GM12874 (cell line): ENCODE measurements around the gene SLC6A12.

Experiments used
- TF ChIP-seq, protein P1 (sequence below): IDR thresholded peaks from 2 replicates; pipeline ENCODE4 v1.5.1; 2011; ENCODE audit warnings: low read depth, mild to moderate bottlenecking, control low read depth, low read length, moderate library complexity; ENCODE audit not compliant: insufficient read depth

SLC6A12 gene

DNA sequence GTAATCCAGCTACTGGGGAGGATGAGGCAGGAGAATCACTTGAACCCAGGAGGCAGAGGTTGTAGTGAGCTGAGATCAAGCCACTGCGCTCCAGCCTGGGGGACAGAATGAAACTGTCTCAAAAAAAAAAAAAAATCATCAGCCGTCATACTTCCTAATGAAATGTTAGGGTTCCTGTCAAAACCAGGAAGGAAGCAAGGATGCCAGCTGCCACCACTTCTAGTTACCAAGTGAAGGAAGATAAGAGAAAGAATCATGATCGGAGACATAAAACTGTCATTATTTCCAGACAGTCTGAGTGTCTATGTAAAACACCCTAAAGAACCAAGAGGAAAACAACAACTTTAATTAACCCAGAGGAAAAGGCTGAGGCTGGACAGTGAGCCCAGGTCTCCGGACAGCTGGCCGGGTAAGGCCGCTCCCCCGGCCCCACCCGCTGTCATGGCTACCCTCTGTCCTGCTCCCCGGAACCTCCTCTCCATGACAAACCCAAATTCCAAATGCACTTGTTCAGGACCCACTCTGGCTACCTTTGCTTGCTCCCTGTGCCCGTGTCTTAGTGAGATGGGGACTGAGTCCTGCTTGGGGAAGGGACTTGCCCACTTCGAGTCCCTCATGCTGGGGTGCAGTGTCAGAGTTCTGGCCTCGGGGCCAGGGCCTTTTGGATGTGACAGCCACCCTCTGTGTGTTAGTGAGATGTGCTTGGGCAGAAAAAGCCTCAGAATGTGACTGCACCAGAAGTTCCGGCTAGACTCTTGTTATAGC, 29.0 kb downstream of the SLC6A12 start:
- TF ChIP-seq, protein P1, sequence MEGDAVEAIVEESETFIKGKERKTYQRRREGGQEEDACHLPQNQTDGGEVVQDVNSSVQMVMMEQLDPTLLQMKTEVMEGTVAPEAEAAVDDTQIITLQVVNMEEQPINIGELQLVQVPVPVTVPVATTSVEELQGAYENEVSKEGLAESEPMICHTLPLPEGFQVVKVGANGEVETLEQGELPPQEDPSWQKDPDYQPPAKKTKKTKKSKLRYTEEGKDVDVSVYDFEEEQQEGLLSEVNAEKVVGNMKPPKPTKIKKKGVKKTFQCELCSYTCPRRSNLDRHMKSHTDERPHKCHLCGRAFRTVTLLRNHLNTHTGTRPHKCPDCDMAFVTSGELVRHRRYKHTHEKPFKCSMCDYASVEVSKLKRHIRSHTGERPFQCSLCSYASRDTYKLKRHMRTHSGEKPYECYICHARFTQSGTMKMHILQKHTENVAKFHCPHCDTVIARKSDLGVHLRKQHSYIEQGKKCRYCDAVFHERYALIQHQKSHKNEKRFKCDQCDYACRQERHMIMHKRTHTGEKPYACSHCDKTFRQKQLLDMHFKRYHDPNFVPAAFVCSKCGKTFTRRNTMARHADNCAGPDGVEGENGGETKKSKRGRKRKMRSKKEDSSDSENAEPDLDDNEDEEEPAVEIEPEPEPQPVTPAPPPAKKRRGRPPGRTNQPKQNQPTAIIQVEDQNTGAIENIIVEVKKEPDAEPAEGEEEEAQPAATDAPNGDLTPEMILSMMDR = no peak

DNA sequence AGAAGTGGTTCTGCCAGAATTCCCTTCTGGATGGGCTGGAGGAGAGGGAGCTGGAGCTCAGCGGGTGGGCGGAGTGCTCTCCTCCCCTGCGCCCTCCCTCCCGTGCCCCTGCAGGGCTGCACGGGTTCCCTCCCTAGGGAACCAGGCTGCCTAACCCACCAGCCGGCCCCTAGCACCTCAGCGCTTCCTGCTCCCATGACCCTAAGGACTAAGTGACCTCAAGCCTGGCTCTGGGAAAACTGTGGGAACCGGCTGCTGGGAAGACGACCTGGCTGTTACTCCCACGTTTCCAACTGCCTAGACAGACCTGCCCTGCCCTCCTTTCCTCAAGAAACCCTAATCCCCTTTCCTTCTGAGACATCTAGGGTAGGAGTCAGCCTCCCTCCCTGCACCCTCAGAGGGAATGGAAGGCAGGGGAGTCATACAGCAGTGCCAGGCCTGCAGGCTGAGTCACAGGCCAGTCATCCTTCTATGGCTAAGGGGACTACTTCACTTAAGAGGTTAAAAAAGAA, 31.5 kb downstream of the SLC6A12 start:
- TF ChIP-seq, protein P1 = no peak

- TF ChIP-seq, protein P1 = no peak
These were observed 32.0 kb downstream of the SLC6A12 start for GRCh38 chr12:181921-182320.

DNA sequence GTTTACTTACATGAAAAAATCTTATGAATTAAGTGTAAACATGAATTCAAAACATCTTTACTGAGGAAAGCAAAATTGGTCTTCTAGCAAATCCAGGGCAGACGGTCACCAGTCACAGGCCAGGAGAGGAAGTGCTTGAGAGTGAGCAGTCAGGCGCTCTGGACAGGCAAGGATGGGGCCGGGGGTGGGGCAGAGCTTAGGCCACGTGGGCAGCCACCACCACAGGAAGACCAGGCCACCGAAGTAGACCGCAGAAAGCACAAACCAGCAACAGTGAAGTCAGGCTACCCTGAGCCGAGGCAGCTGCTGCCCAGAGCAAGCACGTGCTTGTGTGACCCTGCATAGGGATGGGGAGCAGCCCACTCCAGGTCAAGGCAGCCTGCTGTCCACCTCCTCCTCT, 33.5 kb downstream of the SLC6A12 start:
- TF ChIP-seq, protein P1 = no peak

DNA sequence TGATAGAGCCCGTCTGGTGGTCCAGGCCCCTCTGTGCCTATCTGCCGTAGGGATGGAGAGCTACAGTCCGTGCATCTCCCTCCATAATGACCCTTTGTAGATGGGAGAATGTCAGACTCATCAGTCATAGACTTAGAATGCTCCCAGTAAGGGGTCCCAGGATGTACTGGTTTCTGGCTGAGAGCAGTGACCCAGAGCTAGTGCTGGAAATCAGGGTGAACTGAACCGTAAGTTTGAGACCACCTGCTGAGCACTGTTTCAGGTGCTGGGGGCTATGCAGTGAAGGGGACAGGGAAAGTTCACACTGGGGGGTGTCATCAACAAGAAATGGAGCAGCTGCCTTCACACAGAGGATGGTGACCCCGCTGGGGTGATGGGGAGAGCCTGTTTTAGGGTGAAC, 34.1 kb downstream of the SLC6A12 start:
- TF ChIP-seq, protein P1 = no peak

- TF ChIP-seq, protein P1 = no peak
These were observed 34.6 kb downstream of the SLC6A12 start for GRCh38 chr12:179131-179884.

- TF ChIP-seq, protein P1 = no peak
These were observed 35.2 kb downstream of the SLC6A12 start for GRCh38 chr12:178829-179109.
